HepG2 (cell line): ENCODE data around the gene HINT1. TPM values are rescaled to one million over a fixed set of nuclear protein-coding genes. Genes with fewer than 3 reads are reported as not detected.

Experiments used
- CHD2 ChIP-seq: IDR thresholded peaks from 2 replicates; pipeline ENCODE4 v1.6.1; 2011; ENCODE audit warnings: low read depth, low read length, improper control_type of control experiment
- KDM6A ChIP-seq: IDR thresholded peaks from 2 replicates; pipeline ENCODE4 v1.6.1; 2016; ENCODE audit warnings: low read depth
- KMT2B ChIP-seq: IDR thresholded peaks from 2 replicates; pipeline ENCODE4 v1.6.1; 2016; ENCODE audit warnings: missing genetic modification reagents, missing compliant biosample characterization
- POGZ ChIP-seq: sonication (generic); formaldehyde crosslinking; IDR thresholded peaks from 2 replicates; pipeline ENCODE4 v1.4.0; 2020; ENCODE audit warnings: mild to moderate bottlenecking, missing genetic modification reagents
- RFX3 ChIP-seq: IDR thresholded peaks from 2 replicates; pipeline ENCODE4 v1.6.1; 2016; ENCODE audit warnings: missing biosample characterization, missing genetic modification reagents
- ZFX ChIP-seq: sonication (generic); formaldehyde crosslinking; IDR thresholded peaks from 2 replicates; pipeline ENCODE4 v1.4.0; 2020; ENCODE audit warnings: mild to moderate bottlenecking, low read depth, missing genetic modification reagents, moderate library complexity
- ZNF317 ChIP-seq: sonication (generic); formaldehyde crosslinking; IDR thresholded peaks from 2 replicates; pipeline ENCODE4 v1.5.0; 2020; ENCODE audit warnings: mild to moderate bottlenecking, missing genetic modification reagents
- ZNF484 ChIP-seq: sonication (generic); formaldehyde crosslinking; IDR thresholded peaks from 2 replicates; pipeline ENCODE4 v1.5.1; 2020; ENCODE audit warnings: mild to moderate bottlenecking, low read depth, missing genetic modification reagents, borderline replicate concordance
- ZNF850 ChIP-seq: sonication (generic); formaldehyde crosslinking; conservative IDR thresholded peaks from 2 replicates; pipeline ENCODE4 v1.9.0; 2021; ENCODE audit warnings: mild to moderate bottlenecking, missing genetic modification reagents
- polyA plus RNA-seq, 8 experiments: library from polyadenylated mRNA; depleted of rRNA in 3 of 8; stranded (reverse) in 7 of 8; unstranded in 1 of 8; fragments of >200 nt; fragmentation: Illumina TruSeq in 4 of 8; extraction: Trizol in 4 of 8; gene quantifications; 2 replicates each; pipeline versions ENCODE4 v1.2.1 to v1.2.3, GENCODE V29; 2011 to 2016; ENCODE audit warnings: low read depth in 4 of 8, missing spikeins in 1 of 8, mixed read lengths in 1 of 8; ENCODE audit not compliant: insufficient read depth in 1 of 8
- total RNA-seq, 5 experiments: library from RNA; depleted of rRNA; stranded (reverse); fragments of >200 nt; fragmentation: Illumina TruSeq; extraction: Trizol; gene quantifications; 2 replicates each; pipeline ENCODE4 v1.2.3, GENCODE V29; 2016; ENCODE audit warnings: low read depth in 1 of 5
- TF ChIP-seq, protein P1 (sequence below), 2 experiments: sonication (generic) in 1 of 2; formaldehyde crosslinking in 1 of 2; IDR thresholded peaks; 2 replicates each; pipeline versions ENCODE4 v1.6.1 to v1.9.0; 2014 to 2022; ENCODE audit warnings: antibody characterized with exemption in 1 of 2, borderline replicate concordance in 1 of 2, inconsistent platforms in 1 of 2, low read depth in 1 of 2, missing genetic modification reagents in 1 of 2
- TF ChIP-seq, protein P2 (sequence below): sonication (generic); formaldehyde crosslinking; IDR thresholded peaks from 2 replicates; pipeline ENCODE4 v1.4.0; 2020; ENCODE audit warnings: missing genetic modification reagents, mild to moderate bottlenecking, borderline replicate concordance
- TF ChIP-seq, protein P3 (sequence below): sonication (generic); formaldehyde crosslinking; IDR thresholded peaks from 2 replicates; pipeline ENCODE4 v1.5.0; 2020; ENCODE audit warnings: missing genetic modification reagents
- TF ChIP-seq, protein P4 (sequence below): sonication (generic); formaldehyde crosslinking; IDR thresholded peaks from 2 replicates; pipeline ENCODE4 v1.4.0; 2020; ENCODE audit warnings: missing genetic modification reagents
- TF ChIP-seq, protein P5 (sequence below): fragments of 450-650 bp; IDR thresholded peaks from 2 replicates; pipeline ENCODE4 v1.6.1; 2017

HINT1 gene
- total and polyA plus RNA-seq, 2 of the 13 experiments (the other 11 are each of a cell fraction or from before 2014, with no cell fraction given), result 428 to 997 TPM

DNA sequence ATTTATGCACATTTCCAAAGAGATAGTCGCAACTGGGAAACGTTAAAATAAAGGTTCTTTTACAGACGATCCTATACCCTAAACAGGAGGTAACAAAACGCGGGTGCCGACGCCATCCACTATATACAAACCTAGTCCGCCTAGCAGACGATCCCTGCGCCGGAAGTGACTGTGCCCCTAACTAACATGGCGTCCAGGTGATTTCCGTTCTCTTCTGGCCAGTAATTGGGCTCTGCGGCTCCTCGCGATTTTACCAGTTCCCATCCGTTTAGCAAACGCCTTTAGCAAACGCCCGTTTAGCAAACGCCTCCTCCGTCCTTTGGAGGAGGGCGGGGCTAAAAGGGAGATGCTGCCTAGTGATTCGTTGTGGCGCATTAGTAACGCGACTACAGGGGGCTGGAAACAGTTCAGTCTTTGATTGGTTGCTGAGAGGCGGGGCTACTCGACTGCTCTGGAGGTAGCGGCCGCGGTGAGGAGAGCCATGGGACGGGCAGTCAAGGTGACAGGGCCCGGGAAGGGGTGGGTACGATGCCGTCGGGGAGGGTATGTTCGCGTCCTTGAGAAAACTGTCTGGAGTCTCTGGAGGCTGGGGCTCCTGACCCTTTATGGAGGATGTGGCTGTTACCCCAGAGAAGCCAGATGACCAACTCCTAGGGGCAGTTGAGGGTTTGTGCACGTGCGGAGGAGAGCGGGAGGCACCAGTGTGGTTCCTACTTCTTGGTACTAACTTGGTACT is 5.7 kb upstream of the HINT1 start, which contains the start of gene LYRM7 (continued):
- peak; percentile 80 for TF ChIP-seq KMT2B
- TF ChIP-seq, protein P1, sequence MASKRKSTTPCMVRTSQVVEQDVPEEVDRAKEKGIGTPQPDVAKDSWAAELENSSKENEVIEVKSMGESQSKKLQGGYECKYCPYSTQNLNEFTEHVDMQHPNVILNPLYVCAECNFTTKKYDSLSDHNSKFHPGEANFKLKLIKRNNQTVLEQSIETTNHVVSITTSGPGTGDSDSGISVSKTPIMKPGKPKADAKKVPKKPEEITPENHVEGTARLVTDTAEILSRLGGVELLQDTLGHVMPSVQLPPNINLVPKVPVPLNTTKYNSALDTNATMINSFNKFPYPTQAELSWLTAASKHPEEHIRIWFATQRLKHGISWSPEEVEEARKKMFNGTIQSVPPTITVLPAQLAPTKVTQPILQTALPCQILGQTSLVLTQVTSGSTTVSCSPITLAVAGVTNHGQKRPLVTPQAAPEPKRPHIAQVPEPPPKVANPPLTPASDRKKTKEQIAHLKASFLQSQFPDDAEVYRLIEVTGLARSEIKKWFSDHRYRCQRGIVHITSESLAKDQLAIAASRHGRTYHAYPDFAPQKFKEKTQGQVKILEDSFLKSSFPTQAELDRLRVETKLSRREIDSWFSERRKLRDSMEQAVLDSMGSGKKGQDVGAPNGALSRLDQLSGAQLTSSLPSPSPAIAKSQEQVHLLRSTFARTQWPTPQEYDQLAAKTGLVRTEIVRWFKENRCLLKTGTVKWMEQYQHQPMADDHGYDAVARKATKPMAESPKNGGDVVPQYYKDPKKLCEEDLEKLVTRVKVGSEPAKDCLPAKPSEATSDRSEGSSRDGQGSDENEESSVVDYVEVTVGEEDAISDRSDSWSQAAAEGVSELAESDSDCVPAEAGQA (IDR thresholded peaks at IDR 0.05; ENCODE audit: low read depth), result peak; percentile 66; the same call in 1 of the 2 replicates
- TF ChIP-seq, protein P1 (CRISPR knock-in tag; IDR thresholded peaks at IDR 0.05; ENCODE audit: borderline replicate concordance), result no peak
- no peak for TF ChIP-seq RFX3 (CRISPR knock-in tag)
- peak; percentile 95 for TF ChIP-seq CHD2
- TF ChIP-seq ZNF484 (CRISPR knock-in tag), result no peak
- TF ChIP-seq, protein P2, sequence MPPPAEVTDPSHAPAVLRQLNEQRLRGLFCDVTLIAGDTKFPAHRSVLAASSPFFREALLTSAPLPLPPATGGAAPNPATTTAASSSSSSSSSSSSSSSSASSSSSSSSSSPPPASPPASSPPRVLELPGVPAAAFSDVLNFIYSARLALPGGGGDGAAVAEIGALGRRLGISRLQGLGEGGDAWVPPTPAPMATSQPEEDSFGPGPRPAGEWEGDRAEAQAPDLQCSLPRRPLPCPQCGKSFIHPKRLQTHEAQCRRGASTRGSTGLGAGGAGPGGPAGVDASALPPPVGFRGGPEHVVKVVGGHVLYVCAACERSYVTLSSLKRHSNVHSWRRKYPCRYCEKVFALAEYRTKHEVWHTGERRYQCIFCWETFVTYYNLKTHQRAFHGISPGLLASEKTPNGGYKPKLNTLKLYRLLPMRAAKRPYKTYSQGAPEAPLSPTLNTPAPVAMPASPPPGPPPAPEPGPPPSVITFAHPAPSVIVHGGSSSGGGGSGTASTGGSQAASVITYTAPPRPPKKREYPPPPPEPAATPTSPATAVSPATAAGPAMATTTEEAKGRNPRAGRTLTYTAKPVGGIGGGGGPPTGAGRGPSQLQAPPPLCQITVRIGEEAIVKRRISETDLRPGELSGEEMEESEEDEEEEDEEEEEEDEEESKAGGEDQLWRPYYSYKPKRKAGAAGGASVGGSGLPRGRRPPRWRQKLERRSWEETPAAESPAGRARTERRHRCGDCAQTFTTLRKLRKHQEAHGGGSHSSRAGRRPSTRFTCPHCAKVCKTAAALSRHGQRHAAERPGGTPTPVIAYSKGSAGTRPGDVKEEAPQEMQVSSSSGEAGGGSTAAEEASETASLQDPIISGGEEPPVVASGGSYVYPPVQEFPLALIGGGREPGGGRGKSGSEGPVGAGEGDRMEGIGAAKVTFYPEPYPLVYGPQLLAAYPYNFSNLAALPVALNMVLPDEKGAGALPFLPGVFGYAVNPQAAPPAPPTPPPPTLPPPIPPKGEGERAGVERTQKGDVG (CRISPR knock-in tag), result no peak
- TF ChIP-seq, protein P3, sequence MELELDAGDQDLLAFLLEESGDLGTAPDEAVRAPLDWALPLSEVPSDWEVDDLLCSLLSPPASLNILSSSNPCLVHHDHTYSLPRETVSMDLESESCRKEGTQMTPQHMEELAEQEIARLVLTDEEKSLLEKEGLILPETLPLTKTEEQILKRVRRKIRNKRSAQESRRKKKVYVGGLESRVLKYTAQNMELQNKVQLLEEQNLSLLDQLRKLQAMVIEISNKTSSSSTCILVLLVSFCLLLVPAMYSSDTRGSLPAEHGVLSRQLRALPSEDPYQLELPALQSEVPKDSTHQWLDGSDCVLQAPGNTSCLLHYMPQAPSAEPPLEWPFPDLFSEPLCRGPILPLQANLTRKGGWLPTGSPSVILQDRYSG (CRISPR knock-in tag), result no peak
- peak; percentile 40; the same call in 1 of the 2 replicates for TF ChIP-seq ZFX (CRISPR knock-in tag)
- 0 out of 2 replicates have a peak, but pooled peaks have one; percentile 19 for TF ChIP-seq ZNF317
- TF ChIP-seq, protein P4, sequence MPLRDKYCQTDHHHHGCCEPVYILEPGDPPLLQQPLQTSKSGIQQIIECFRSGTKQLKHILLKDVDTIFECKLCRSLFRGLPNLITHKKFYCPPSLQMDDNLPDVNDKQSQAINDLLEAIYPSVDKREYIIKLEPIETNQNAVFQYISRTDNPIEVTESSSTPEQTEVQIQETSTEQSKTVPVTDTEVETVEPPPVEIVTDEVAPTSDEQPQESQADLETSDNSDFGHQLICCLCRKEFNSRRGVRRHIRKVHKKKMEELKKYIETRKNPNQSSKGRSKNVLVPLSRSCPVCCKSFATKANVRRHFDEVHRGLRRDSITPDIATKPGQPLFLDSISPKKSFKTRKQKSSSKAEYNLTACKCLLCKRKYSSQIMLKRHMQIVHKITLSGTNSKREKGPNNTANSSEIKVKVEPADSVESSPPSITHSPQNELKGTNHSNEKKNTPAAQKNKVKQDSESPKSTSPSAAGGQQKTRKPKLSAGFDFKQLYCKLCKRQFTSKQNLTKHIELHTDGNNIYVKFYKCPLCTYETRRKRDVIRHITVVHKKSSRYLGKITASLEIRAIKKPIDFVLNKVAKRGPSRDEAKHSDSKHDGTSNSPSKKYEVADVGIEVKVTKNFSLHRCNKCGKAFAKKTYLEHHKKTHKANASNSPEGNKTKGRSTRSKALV (CRISPR knock-in tag), result 0 out of 2 replicates have a peak, but pooled peaks have one; percentile 25
- 0 out of 2 replicates have a peak, but pooled peaks have one; percentile 10 for TF ChIP-seq KDM6A (CRISPR knock-in tag)
- no peak for TF ChIP-seq ZNF850 (CRISPR knock-in tag)
- TF ChIP-seq, protein P5, sequence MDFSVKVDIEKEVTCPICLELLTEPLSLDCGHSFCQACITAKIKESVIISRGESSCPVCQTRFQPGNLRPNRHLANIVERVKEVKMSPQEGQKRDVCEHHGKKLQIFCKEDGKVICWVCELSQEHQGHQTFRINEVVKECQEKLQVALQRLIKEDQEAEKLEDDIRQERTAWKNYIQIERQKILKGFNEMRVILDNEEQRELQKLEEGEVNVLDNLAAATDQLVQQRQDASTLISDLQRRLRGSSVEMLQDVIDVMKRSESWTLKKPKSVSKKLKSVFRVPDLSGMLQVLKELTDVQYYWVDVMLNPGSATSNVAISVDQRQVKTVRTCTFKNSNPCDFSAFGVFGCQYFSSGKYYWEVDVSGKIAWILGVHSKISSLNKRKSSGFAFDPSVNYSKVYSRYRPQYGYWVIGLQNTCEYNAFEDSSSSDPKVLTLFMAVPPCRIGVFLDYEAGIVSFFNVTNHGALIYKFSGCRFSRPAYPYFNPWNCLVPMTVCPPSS, result no peak
- peak; percentile 87 for TF ChIP-seq POGZ
